WERI-Rb-1 (cell line): ENCODE results near the gene DCDC2B.

ENCODE experiments used
- DNase-seq: peaks from one replicate; pipeline ENCODE4 v3.0.0-alpha.2; 2020
- H3K27ac ChIP-seq: fragments of 250-450 bp; sonication (Bioruptor Pico); 2 replicates; pipeline ENCODE4 v1.5.1; 2020; ENCODE audit warnings: mild to moderate bottlenecking, moderate library complexity
- H3K27me3 ChIP-seq: fragments of 250-450 bp; sonication (Bioruptor Pico); 2 replicates; pipeline ENCODE4 v1.5.1; 2021; ENCODE audit warnings: mild to moderate bottlenecking, low read depth, moderate library complexity; ENCODE audit not compliant: insufficient read depth, severe bottlenecking
- H3K36me3 ChIP-seq: fragments of 250-450 bp; sonication (Bioruptor Pico); 2 replicates; pipeline ENCODE4 v1.5.1; 2020; ENCODE audit warnings: mild to moderate bottlenecking, moderate library complexity
- H3K4me3 ChIP-seq: 2 replicates; pipeline ENCODE4 v1.5.1; 2011; ENCODE audit warnings: low read depth, mild to moderate bottlenecking, control low read depth, low read length
- H3K9me3 ChIP-seq: fragments of 250-450 bp; sonication (Bioruptor Pico); 2 replicates; pipeline ENCODE4 v1.5.1; 2021; ENCODE audit warnings: mild to moderate bottlenecking, moderate library complexity; ENCODE audit not compliant: severe bottlenecking
- CTCF ChIP-seq: IDR thresholded peaks from 2 replicates; pipeline ENCODE4 v1.5.1; 2011; ENCODE audit warnings: low read depth, mild to moderate bottlenecking, control low read depth, inconsistent platforms, low read length

DCDC2B gene

GRCh38 chr1:32181563-32181962 is 27.3 kb upstream of the DCDC2B start:
- no peaks in the 10 kb centered on the region for H3K9me3 ChIP-seq
- no peaks in the 10 kb centered on the region for H3K27me3 ChIP-seq
- no peak overlapping the region for H3K4me3 ChIP-seq
- H3K36me3 ChIP-seq: peaks cover 65% of the 10 kb centered on the region
- no peak overlapping the region for H3K27ac ChIP-seq
- no peak for DNase-seq
- TF ChIP-seq CTCF: no peak

- H3K36me3 ChIP-seq: peaks cover 70% of the 10 kb centered on the region
- H3K9me3 ChIP-seq: no peaks in the 10 kb centered on the region
- no peak overlapping the region for H3K4me3 ChIP-seq
- TF ChIP-seq CTCF: no peak
- H3K27ac ChIP-seq: no peak overlapping the region
- DNase-seq: no peak
- H3K27me3 ChIP-seq: no peaks in the 10 kb centered on the region
These were observed 26.8 kb upstream of the DCDC2B start for GRCh38 chr1:32182060-32182459.

GRCh38 chr1:32184650-32185049 is 24.2 kb upstream of the DCDC2B start:
- DNase-seq: no peak
- H3K4me3 ChIP-seq: no peak overlapping the region
- H3K27me3 ChIP-seq: no peaks in the 10 kb centered on the region
- H3K9me3 ChIP-seq: no peaks in the 10 kb centered on the region
- no peak for TF ChIP-seq CTCF
- no peak overlapping the region for H3K27ac ChIP-seq
- peaks cover 96% of the 10 kb centered on the region for H3K36me3 ChIP-seq

GRCh38 chr1:32186077-32186476 is 22.8 kb upstream of the DCDC2B start:
- DNase-seq: no peak
- no peak for TF ChIP-seq CTCF
- Histone ChIP-seq H3K36me3 (peaks cover 98% of the 10 kb centered on the region), H3K4me3 (no peak overlapping the region), H3K27me3 (no peaks in the 10 kb centered on the region), H3K27ac (no peak overlapping the region), H3K9me3 (no peaks in the 10 kb centered on the region)

GRCh38 chr1:32186491-32186890 is 22.4 kb upstream of the DCDC2B start:
- H3K4me3 ChIP-seq: no peak overlapping the region
- peaks cover 98% of the 10 kb centered on the region for H3K36me3 ChIP-seq
- TF ChIP-seq CTCF: no peak
- H3K9me3 ChIP-seq: no peaks in the 10 kb centered on the region
- H3K27me3 ChIP-seq: no peaks in the 10 kb centered on the region
- DNase-seq: no peak
- no peak overlapping the region for H3K27ac ChIP-seq

GRCh38 chr1:32187850-32188249 is 21.0 kb upstream of the DCDC2B start:
- Histone ChIP-seq H3K27ac (no peak overlapping the region), H3K9me3 (no peaks in the 10 kb centered on the region), H3K36me3 (peaks cover 98% of the 10 kb centered on the region), H3K27me3 (no peaks in the 10 kb centered on the region), H3K4me3 (no peak overlapping the region)
- TF ChIP-seq CTCF: no peak
- DNase-seq: no peak
